K562 (cell line): ENCODE results near the gene SAMD10. TPM values are rescaled to one million over a fixed set of nuclear protein-coding genes. Genes with fewer than 3 reads are reported as not detected.
A peak's percentile ranks its signal among the peaks of the same experiment; 100 is the strongest.

Experiments
- CBX8 ChIP-seq: fragments of 200-600 bp; sonication (generic); IDR thresholded peaks from 2 replicates; pipeline ENCODE4 v1.6.1; 2012; ENCODE audit warnings: borderline replicate concordance, mixed run types, low read depth, mild to moderate bottlenecking, moderate library complexity, mixed read lengths, low read length, control low read depth, inconsistent platforms; ENCODE audit not compliant: poor library complexity, severe bottlenecking; ENCODE audit errors: extremely low read depth
- ETV1 ChIP-seq: fragments of 450-650 bp; conservative IDR thresholded peaks from 2 replicates; pipeline ENCODE4 v1.6.1; 2016; ENCODE audit warnings: missing genetic modification characterization, control low read depth, low read depth, missing compliant biosample characterization
- LEF1 ChIP-seq: fragments of 450-650 bp; IDR thresholded peaks from 2 replicates; pipeline ENCODE4 v1.6.1; 2016; ENCODE audit warnings: mild to moderate bottlenecking
- SNIP1 ChIP-seq: fragments of 450-650 bp; IDR thresholded peaks from 2 replicates; pipeline ENCODE4 v1.7.1; 2017; ENCODE audit warnings: low read depth, mild to moderate bottlenecking
- TOE1 ChIP-seq, 2 experiments: fragments of 450-650 bp in 1 of 2; sonication (generic) in 1 of 2; formaldehyde crosslinking in 1 of 2; IDR thresholded peaks; 2 replicates each; pipeline versions ENCODE4 v1.7.1 to v1.8.0; 2016 to 2022; ENCODE audit warnings: borderline replicate concordance in 2 of 2, mild to moderate bottlenecking in 2 of 2, antibody characterized with exemption in 1 of 2, inconsistent platforms in 1 of 2, low read depth in 1 of 2, missing genetic modification reagents in 1 of 2, moderate library complexity in 1 of 2
- ZNF165 ChIP-seq: fragments of 250-450 bp; sonication (Bioruptor Pico); IDR thresholded peaks from 2 replicates; pipeline ENCODE4 v1.4.0; 2020; ENCODE audit warnings: borderline replicate concordance
- ZNF224 ChIP-seq: sonication (generic); formaldehyde crosslinking; IDR thresholded peaks from 2 replicates; pipeline ENCODE4 v1.8.0; 2022; ENCODE audit warnings: mild to moderate bottlenecking, missing genetic modification reagents
- ZNF239 ChIP-seq: fragments of 250-450 bp; sonication (Bioruptor Pico); IDR thresholded peaks from 2 replicates; pipeline ENCODE4 v1.4.0; 2020; ENCODE audit warnings: mild to moderate bottlenecking
- ZNF408 ChIP-seq: fragments of 250-450 bp; sonication (Bioruptor Pico); IDR thresholded peaks from 2 replicates; pipeline ENCODE4 v1.4.0; 2020; ENCODE audit warnings: low read depth, mild to moderate bottlenecking, moderate library complexity
- polyA plus RNA-seq, 8 experiments: library from polyadenylated mRNA; depleted of rRNA in 4 of 8; stranded (reverse) in 5 of 8; unstranded in 3 of 8; fragments of >200 nt; fragmentation: Nextera tagmentation in 2 of 8; fragmentation: Illumina TruSeq in 1 of 8; extraction: Ambion mirVana in 2 of 8; extraction: Trizol in 1 of 8; gene quantifications; 2 replicates each; pipeline versions ENCODE4 v1.2.1 to v1.2.3, GENCODE V29; 2011 to 2014; ENCODE audit warnings: inconsistent platforms in 1 of 8, missing spikeins in 1 of 8
- total RNA-seq, 7 experiments: library from RNA; depleted of rRNA in 6 of 7; stranded (reverse); fragments of >200 nt in 6 of 7; fragmentation: Illumina TruSeq in 2 of 7; extraction: Trizol in 2 of 7; gene quantifications; 2 replicates each; pipeline versions ENCODE4 v1.2.1 to v1.2.3, GENCODE V29; 2011 to 2021; ENCODE audit warnings: low replicate concordance in 1 of 7
- TF ChIP-seq, protein P1 (sequence below), 2 experiments: fragments of 450-650 bp; formaldehyde crosslinking in 1 of 2; IDR thresholded peaks; 2 replicates each; pipeline versions ENCODE4 v1.4.0 to v1.6.1; 2014 to 2020; ENCODE audit warnings: mild to moderate bottlenecking in 2 of 2, borderline replicate concordance in 1 of 2, low read depth in 1 of 2
- TF ChIP-seq, protein P2 (sequence below): fragments of 450-650 bp; IDR thresholded peaks from one replicate; pipeline ENCODE4 v1.6.1; 2018; ENCODE audit warnings: mild to moderate bottlenecking, moderate library complexity; ENCODE audit not compliant: partially characterized antibody
- TF ChIP-seq, protein P3 (sequence below): sonication (generic); formaldehyde crosslinking; IDR thresholded peaks from 2 replicates; pipeline ENCODE4 v1.8.1; 2023; ENCODE audit warnings: mild to moderate bottlenecking, missing genetic modification reagents

SAMD10 gene
- total and polyA plus RNA-seq, 9 of the 15 experiments (the other 6 are each of a cell fraction or from before 2014, with no cell fraction given): 0.37 to 15.2 (median 4.8) TPM

DNA sequence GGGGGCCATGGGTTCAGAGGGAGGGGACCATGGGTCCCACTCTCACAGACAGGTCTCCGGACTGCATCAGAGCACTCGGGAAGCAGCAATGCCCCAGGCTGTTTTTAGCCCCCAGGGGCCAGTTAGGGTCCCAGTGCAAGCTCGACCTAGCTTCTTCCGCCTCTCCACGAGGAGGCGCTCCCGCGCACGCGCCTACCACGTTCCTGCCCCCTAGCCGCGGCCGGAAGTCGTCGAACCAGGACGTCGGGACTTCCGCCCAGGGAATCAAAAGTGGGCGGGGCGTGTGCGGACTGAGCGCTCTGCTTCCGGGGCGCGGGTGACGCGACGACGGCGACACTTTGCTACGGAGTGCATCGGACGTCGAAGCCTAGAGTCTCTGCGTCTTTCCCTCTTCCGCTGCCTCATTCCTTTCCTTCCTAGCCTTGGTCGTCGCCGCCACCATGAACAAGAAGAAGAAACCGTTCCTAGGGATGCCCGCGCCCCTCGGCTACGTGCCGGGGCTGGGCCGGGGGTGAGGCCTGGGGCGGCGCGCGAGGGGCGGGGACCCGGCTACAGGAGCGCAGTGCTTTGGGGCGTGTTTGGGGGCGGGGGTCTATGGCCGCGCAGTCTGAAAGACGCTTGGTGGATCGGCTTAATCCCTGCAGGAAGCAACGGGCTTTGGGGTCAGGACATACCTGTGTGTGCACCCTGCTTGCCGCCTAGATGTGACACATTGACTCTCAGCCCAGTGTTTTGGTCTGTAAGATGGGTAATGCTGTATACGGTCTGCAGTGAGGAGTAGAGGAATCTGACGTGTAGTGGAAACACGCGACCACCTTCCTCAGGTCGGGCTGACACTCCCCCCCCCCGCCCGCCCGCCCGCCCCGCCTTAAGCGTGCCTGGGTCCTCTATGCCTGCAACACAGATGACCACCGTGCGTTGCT is 1.6 kb upstream of the SAMD10 start, which contains the start of gene PRPF6 (continued):
- TF ChIP-seq, protein P1, sequence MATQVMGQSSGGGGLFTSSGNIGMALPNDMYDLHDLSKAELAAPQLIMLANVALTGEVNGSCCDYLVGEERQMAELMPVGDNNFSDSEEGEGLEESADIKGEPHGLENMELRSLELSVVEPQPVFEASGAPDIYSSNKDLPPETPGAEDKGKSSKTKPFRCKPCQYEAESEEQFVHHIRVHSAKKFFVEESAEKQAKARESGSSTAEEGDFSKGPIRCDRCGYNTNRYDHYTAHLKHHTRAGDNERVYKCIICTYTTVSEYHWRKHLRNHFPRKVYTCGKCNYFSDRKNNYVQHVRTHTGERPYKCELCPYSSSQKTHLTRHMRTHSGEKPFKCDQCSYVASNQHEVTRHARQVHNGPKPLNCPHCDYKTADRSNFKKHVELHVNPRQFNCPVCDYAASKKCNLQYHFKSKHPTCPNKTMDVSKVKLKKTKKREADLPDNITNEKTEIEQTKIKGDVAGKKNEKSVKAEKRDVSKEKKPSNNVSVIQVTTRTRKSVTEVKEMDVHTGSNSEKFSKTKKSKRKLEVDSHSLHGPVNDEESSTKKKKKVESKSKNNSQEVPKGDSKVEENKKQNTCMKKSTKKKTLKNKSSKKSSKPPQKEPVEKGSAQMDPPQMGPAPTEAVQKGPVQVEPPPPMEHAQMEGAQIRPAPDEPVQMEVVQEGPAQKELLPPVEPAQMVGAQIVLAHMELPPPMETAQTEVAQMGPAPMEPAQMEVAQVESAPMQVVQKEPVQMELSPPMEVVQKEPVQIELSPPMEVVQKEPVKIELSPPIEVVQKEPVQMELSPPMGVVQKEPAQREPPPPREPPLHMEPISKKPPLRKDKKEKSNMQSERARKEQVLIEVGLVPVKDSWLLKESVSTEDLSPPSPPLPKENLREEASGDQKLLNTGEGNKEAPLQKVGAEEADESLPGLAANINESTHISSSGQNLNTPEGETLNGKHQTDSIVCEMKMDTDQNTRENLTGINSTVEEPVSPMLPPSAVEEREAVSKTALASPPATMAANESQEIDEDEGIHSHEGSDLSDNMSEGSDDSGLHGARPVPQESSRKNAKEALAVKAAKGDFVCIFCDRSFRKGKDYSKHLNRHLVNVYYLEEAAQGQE (IDR thresholded peaks at IDR 0.05; ENCODE audit: borderline replicate concordance): peak; percentile 10; the same call in 1 of the 2 replicates
- TF ChIP-seq, protein P1 (CRISPR knock-in tag; IDR thresholded peaks at IDR 0.05; ENCODE audit: low read depth): no peak
- TF ChIP-seq, protein P2, sequence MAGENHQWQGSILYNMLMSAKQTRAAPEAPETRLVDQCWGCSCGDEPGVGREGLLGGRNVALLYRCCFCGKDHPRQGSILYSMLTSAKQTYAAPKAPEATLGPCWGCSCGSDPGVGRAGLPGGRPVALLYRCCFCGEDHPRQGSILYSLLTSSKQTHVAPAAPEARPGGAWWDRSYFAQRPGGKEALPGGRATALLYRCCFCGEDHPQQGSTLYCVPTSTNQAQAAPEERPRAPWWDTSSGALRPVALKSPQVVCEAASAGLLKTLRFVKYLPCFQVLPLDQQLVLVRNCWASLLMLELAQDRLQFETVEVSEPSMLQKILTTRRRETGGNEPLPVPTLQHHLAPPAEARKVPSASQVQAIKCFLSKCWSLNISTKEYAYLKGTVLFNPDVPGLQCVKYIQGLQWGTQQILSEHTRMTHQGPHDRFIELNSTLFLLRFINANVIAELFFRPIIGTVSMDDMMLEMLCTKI: no peak
- TF ChIP-seq CBX8: no peak
- no peak for TF ChIP-seq ZNF165 (CRISPR knock-in tag)
- TF ChIP-seq ZNF224: no peak
- TF ChIP-seq ZNF239: no peak
- TF ChIP-seq ETV1 (tag): peak; percentile 87
- 0 out of 2 replicates have a peak, but pooled peaks have one; percentile 20 for TF ChIP-seq LEF1
- 0 out of 2 replicates have a peak, but pooled peaks have one; percentile 63 for TF ChIP-seq TOE1 (IDR thresholded peaks at IDR 0.05; ENCODE audit: borderline replicate concordance)
- TF ChIP-seq TOE1 (CRISPR knock-in tag; IDR thresholded peaks at IDR 0.05; ENCODE audit: borderline replicate concordance, low read depth): peak; percentile 91; the same call in 1 of the 2 replicates
- TF ChIP-seq, protein P3, sequence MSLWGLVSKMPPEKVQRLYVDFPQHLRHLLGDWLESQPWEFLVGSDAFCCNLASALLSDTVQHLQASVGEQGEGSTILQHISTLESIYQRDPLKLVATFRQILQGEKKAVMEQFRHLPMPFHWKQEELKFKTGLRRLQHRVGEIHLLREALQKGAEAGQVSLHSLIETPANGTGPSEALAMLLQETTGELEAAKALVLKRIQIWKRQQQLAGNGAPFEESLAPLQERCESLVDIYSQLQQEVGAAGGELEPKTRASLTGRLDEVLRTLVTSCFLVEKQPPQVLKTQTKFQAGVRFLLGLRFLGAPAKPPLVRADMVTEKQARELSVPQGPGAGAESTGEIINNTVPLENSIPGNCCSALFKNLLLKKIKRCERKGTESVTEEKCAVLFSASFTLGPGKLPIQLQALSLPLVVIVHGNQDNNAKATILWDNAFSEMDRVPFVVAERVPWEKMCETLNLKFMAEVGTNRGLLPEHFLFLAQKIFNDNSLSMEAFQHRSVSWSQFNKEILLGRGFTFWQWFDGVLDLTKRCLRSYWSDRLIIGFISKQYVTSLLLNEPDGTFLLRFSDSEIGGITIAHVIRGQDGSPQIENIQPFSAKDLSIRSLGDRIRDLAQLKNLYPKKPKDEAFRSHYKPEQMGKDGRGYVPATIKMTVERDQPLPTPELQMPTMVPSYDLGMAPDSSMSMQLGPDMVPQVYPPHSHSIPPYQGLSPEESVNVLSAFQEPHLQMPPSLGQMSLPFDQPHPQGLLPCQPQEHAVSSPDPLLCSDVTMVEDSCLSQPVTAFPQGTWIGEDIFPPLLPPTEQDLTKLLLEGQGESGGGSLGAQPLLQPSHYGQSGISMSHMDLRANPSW (CRISPR knock-in tag): no peak
- no peak for TF ChIP-seq ZNF408
- TF ChIP-seq SNIP1: no peak; the same call in 1 of the 2 replicates
